ENCODE measurements around the gene STK39.

DNA sequence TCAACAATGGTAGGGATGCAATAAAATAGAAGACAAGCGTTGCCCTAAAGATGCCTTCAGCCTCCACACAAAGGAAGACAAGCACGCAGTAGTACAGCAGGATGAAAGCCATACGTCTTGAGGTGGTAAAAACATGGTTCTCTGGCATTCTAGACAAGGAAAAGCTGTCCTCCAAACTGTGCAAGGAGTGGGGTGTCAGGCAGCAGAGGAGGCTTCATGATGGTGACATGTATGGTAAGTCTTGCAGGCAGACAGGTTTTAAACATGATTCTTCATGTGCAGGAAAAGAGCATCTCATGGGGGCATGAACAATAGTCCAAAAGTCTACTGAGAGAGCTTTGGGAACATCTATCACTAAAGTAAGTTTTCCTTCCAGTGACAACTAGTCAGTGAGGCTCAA, 241.8 kb downstream of the STK39 start:
- TF ChIP-seq RAD21 (conservative IDR thresholded peaks at IDR 0.05) (no peak), EZH2 (IDR thresholded peaks at IDR 0.05; ENCODE audit: borderline replicate concordance, insufficient read depth, low read length, poor library complexity, severe bottlenecking) (no peak), SMC3 (conservative IDR thresholded peaks at IDR 0.05; ENCODE audit: poor library complexity) (no peak), REST (IDR thresholded peaks at IDR 0.05; ENCODE audit: borderline replicate concordance) (no peak)
- TF ChIP-seq, protein P1, sequence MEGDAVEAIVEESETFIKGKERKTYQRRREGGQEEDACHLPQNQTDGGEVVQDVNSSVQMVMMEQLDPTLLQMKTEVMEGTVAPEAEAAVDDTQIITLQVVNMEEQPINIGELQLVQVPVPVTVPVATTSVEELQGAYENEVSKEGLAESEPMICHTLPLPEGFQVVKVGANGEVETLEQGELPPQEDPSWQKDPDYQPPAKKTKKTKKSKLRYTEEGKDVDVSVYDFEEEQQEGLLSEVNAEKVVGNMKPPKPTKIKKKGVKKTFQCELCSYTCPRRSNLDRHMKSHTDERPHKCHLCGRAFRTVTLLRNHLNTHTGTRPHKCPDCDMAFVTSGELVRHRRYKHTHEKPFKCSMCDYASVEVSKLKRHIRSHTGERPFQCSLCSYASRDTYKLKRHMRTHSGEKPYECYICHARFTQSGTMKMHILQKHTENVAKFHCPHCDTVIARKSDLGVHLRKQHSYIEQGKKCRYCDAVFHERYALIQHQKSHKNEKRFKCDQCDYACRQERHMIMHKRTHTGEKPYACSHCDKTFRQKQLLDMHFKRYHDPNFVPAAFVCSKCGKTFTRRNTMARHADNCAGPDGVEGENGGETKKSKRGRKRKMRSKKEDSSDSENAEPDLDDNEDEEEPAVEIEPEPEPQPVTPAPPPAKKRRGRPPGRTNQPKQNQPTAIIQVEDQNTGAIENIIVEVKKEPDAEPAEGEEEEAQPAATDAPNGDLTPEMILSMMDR (IDR thresholded peaks at IDR 0.05; ENCODE audit: poor library complexity, severe bottlenecking): no peak
